ENCODE measurements around the gene ARHGAP15. TPM values are rescaled to one million over a fixed set of nuclear protein-coding genes. Genes with fewer than 3 reads are reported as not detected.
A peak's percentile ranks its signal among the peaks of the same experiment; 100 is the strongest.

ARHGAP15 gene
- total RNA-seq, 2 donors from 2014 or later: 2.6 to 6.9 TPM

DNA sequence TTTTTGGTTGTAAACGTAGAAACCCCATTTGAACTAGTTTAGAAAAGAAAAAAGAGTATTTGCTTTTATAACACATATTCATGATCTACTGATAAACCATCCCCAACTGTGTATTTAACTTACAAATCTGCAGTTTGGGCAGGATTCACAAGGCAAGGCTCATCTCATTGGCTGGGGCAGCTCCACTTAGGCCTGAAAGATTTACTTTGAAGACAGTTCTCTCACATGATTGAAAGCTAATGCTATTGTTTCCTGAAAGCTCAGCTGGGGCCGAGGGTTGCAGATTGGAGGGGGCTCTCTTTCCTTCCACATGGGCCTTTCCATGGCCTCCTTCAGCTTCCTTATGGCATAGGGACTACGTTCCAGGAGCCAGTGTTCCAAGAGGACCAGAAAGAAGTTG is 47.4 kb downstream of the ARHGAP15 start:
- Histone ChIP-seq H3K27me3 (no peaks in the 10 kb centered on the region), H3K4me3 (no peak overlapping the region), H3K9me3 (peaks cover 0 to 14% of the 10 kb centered on the region in 2 donors), H3K4me1 (no peaks in the 10 kb centered on the region), H3K36me3 (no peaks in the 10 kb centered on the region), H3K27ac (no peak overlapping the region)
- no peak for DNase-seq (ENCODE audit: low spot score)
- TF ChIP-seq, protein P1, sequence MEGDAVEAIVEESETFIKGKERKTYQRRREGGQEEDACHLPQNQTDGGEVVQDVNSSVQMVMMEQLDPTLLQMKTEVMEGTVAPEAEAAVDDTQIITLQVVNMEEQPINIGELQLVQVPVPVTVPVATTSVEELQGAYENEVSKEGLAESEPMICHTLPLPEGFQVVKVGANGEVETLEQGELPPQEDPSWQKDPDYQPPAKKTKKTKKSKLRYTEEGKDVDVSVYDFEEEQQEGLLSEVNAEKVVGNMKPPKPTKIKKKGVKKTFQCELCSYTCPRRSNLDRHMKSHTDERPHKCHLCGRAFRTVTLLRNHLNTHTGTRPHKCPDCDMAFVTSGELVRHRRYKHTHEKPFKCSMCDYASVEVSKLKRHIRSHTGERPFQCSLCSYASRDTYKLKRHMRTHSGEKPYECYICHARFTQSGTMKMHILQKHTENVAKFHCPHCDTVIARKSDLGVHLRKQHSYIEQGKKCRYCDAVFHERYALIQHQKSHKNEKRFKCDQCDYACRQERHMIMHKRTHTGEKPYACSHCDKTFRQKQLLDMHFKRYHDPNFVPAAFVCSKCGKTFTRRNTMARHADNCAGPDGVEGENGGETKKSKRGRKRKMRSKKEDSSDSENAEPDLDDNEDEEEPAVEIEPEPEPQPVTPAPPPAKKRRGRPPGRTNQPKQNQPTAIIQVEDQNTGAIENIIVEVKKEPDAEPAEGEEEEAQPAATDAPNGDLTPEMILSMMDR (IDR thresholded peaks at IDR 0.05): no peak

DNA sequence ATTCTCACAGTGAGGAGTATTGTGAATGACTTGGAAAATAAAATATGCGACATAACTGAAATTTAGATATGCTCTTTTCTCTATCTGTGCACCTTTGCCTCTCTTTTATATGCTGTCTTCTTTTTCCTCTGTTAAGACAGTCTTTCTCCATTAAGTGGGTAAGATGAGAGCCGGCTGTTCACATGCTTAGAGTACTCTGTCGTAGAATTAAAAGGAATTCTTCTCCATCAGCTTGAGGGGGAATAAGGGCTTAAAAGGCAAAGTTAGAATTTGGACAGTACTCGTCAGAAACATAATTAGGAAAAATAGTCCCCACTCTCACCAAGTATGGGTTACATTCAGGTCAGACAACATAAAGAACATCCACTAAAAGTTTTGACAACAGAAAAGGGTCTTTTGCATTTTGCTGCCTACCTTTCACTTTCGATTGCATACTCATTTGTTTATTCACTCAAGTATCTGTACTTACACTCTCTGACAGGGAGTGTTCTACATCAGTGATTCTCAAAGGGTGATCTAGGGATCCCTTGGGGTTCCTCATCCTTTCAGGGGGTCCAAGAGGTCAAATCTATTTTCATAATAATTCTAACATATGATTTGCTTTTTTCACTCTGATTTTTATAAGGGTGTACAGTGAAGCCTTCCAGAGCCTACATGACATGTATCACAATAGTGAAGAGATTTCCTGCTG is 48.0 kb downstream of the ARHGAP15 start:
- Histone ChIP-seq H3K36me3 (no peaks in the 10 kb centered on the region), H3K4me1 (no peaks in the 10 kb centered on the region), H3K9me3 (peaks cover 0 to 14% of the 10 kb centered on the region in 2 donors), H3K27me3 (no peaks in the 10 kb centered on the region), H3K27ac (no peak overlapping the region), H3K4me3 (peak overlapping the region in 1 of 2 donors; percentile 24)
- TF ChIP-seq, protein P1 (IDR thresholded peaks at IDR 0.05): no peak
- no peak for DNase-seq (ENCODE audit: low spot score)

DNA sequence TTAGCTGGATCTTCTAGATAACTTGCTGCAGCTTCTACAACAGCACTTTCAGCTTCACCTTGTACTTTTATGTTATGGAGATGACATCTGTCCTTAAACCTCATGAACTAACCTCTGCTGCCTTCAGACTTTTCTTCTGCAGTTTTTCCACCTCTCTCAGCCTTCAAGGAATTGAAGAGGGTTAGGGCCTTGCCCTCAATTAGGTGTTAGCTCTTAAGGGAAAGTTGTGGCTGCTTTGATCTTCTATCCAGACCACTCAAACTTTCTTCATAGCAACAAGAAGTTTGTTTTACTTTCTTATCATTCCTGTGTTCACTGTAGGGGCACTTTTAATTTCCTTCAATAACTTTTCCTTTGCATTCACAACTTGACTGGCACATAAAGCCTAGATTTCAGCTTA is 52.3 kb downstream of the ARHGAP15 start:
- DNase-seq (ENCODE audit: low spot score): no peak
- H3K4me3 ChIP-seq: no peak overlapping the region
- H3K27me3 ChIP-seq: no peaks in the 10 kb centered on the region
- H3K36me3 ChIP-seq: no peaks in the 10 kb centered on the region
- H3K27ac ChIP-seq: no peak overlapping the region
- H3K9me3 ChIP-seq: peaks cover 0 to 14% of the 10 kb centered on the region in 2 donors
- TF ChIP-seq, protein P1 (IDR thresholded peaks at IDR 0.05): no peak
- H3K4me1 ChIP-seq: no peaks in the 10 kb centered on the region

DNA sequence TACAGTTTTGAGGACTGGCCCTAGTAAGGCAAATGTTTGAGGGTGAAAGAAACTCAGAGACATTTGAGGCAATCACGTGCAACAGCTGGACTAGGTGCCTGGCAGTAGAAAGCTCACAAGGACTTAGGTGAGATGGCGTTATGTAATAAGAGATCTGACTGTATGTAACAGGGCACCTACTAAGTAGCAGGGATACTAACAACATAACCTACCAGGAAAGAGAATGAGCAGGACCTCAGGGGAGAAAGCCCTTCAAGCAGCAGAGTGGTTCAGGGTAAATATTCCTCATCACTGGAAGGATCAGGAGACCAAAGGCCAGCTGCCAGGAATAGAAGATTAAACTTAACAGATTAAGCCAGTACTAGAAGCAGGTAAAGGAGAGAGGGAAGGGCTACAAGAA is 53.4 kb downstream of the ARHGAP15 start:
- H3K4me3 ChIP-seq: no peak overlapping the region
- no peak overlapping the region for H3K27ac ChIP-seq
- peaks cover 0 to 14% of the 10 kb centered on the region in 2 donors for H3K9me3 ChIP-seq
- no peak for DNase-seq (ENCODE audit: low spot score)
- H3K36me3 ChIP-seq: no peaks in the 10 kb centered on the region
- TF ChIP-seq, protein P1 (IDR thresholded peaks at IDR 0.05): no peak
- no peaks in the 10 kb centered on the region for H3K4me1 ChIP-seq
- H3K27me3 ChIP-seq: no peaks in the 10 kb centered on the region

DNA sequence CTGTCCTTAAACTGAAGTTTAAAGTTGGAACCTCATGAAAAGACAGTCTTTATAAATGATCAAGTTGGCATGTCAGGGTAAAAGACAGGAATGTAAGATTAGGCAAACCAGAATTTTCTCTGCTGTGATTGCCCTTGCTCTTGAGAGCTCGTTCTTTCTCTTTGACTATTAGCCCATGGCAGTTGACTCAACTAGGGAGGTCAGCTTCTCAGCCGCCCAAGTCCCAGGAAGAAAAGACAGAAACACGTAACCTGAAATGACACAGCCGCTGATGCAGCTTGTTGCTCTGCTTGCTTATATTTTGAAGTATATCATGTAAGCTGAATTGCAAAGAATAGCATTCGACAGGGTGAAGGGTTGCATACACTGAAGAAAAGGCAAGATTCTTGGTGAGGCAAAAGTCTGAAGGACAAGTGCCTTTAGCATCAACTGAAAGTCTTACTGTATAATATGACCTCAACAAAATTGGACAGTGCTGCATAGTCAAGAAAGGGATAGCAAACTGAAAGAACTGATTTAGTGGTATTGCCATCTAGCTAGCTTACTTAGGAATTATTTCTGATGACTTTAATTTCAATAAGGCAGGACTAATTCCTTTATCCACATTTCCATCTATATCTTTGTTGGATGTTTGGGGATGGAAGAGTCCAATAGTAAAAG is 54.7 kb downstream of the ARHGAP15 start:
- TF ChIP-seq, protein P1 (IDR thresholded peaks at IDR 0.05): no peak
- no peaks in the 10 kb centered on the region for H3K36me3 ChIP-seq
- no peaks in the 10 kb centered on the region for H3K27me3 ChIP-seq
- DNase-seq (ENCODE audit: low spot score): no peak
- no peak overlapping the region for H3K4me3 ChIP-seq
- peaks cover 0 to 14% of the 10 kb centered on the region in 2 donors for H3K9me3 ChIP-seq
- no peak overlapping the region for H3K27ac ChIP-seq
- no peaks in the 10 kb centered on the region for H3K4me1 ChIP-seq

Measured in right atrium auricular region (tissue), 2 donors.